DLD1 (cell line): ENCODE results near the gene TGFBRAP1.
"Not testable (repeated sequence)": the region's sequence is repeated elsewhere in the genome, so short reads cannot be mapped to it uniquely, and the experiment has no call there.

Experiments used
- in situ Hi-C: cut with HindIII; loops from 2 replicates; pipeline ENCODE4 v1.10.0; 2017; ENCODE audit warnings: low sequenced_read_pairs

Gene TGFBRAP1

GRCh38 chr2:105361102-105361889 is 31.8 kb upstream of the TGFBRAP1 start:
- in situ Hi-C loops = no loop called here

- in situ Hi-C loops = no loop called here
Measured at GRCh38 chr2:105358593-105358992, 29.1 kb upstream of the TGFBRAP1 start.

GRCh38 chr2:105357122-105357521 is 27.6 kb upstream of the TGFBRAP1 start:
- in situ Hi-C loops = no loop called here

DNA sequence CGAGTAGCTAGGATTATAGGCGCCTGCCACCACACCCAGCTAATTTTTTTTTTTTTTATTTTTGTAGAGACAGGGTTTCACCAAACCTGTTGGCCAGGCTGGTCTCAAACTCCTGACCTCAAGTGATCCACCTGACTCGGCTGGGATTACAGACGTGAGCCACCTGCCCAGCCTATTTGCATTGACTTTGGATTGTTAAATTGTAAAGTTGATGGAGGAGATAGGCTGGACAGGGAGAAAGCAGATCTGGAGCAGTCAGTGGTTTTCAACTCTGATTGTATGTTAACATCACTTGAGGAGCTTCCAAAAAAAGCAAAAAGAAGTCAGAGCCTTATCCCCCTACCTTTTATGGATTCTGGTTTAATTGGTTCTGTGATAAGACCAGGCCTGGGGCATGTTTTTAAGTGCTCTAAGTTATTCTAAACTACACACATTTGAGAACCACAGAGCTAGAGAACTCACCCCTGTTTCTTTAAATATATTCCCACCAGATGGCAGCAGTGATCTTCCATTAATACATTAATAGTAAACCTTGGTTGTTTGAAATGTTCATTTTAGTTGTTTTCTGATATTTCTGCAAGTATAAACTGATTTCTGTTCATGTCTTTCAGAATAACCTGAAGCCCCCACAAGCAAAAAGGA is 15.3 kb upstream of the TGFBRAP1 start:
- in situ Hi-C loops = loop anchor here (5.0 kb wide), 1 partner anchor 32 kb away; no protein-coding TSS in a partner anchor

DNA sequence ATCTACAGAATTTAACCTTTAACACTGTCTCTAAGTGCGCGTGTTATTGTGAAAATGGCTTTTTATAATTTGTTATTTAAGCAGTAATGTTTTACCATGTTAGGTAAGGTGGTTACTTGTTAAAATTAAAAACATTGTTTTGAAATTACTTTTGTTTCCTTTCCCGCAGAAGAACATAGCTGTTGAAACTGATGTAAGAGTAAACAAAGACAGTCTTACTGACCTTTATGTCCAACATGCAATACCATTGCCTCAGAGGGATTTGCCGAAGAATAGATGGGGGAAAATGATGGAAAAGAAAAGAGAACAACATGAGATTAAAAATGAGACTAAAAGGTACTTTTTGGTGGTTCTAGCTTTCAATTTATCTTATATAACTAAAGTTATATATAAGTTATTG is 9.9 kb upstream of the TGFBRAP1 start:
- in situ Hi-C loops = no loop called here

GRCh38 chr2:105338020-105338385 is 8.5 kb upstream of the TGFBRAP1 start:
- in situ Hi-C loops = no loop called here

- in situ Hi-C loops = no loop called here
Measured at GRCh38 chr2:105337122-105338019, 7.8 kb upstream of the TGFBRAP1 start, which contains the start of gene C2orf49. C2orf49 (plus strand) TSS chr2:105337540; CDS start chr2:105337588, 48 bp downstream.

DNA sequence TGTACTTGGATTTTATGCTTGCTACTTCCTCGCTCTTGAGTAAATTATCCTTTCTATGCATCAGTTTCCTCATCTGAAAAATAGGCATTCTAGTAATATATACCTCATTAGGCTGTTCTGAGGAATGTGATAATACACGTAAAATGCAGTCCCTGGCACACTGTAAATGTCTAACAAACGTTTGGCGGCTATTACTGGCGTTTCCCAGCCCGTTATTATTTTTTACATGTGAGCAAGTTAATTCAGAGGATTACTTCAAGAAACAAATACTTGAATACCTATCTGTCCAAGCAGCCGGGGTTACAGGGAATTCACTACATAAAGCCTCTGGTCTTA is 7.2 kb upstream of the TGFBRAP1 start:
- in situ Hi-C loops = no loop called here

DNA sequence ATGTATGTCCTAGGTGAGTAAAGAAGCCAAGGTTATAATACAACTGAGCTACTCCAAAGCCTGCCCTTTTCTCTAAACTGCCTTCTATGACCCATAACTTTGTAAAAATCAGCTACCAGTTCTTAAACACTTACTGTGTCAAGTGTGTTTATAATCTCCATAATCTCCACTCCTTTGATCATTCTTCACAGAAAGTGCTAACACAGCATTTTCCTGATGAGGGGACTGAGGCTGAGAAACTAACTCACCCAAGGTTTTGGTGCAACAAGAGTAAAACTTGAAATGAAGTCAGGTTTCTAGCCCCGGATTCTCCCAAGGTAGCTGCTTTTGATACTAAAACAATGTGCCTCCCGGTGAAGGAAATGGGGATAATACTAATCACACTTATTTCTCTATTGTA is 5.9 kb upstream of the TGFBRAP1 start:
- in situ Hi-C loops = no loop called here

GRCh38 chr2:105334211-105334610 is 4.7 kb upstream of the TGFBRAP1 start:
- in situ Hi-C loops = no loop called here

- in situ Hi-C loops = no loop called here
Measured at GRCh38 chr2:105330681-105331375, 1.3 kb upstream of the TGFBRAP1 start.

DNA sequence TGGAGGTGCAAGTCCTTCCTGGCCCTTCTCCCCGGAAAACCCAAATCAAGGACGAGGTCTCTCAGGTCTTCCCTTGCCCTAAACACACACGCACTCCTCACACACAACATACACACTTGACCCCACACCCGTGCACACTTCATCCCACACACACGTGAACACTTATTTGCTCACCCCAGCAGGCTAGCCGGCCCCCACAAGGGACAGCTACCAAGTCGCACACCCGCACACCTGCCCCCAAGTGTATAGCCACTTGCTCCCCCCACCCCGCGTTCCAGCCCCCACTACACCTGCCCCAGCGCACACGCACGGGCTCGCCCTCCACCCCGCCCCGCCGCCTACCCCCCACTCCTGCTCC is 359 bp downstream of the TGFBRAP1 start:
- in situ Hi-C loops = no loop called here

- in situ Hi-C loops = no loop called here
Measured at GRCh38 chr2:105328281-105329196, 996 bp downstream of the TGFBRAP1 start.

- in situ Hi-C loops = no loop called here
Measured at GRCh38 chr2:105327690-105328089, 1.8 kb downstream of the TGFBRAP1 start.

- in situ Hi-C loops = not testable (repeated sequence)
Measured at GRCh38 chr2:105327271-105327670, 2.3 kb downstream of the TGFBRAP1 start.

- in situ Hi-C loops = no loop called here
Measured at GRCh38 chr2:105325389-105325963, 4.1 kb downstream of the TGFBRAP1 start.

DNA sequence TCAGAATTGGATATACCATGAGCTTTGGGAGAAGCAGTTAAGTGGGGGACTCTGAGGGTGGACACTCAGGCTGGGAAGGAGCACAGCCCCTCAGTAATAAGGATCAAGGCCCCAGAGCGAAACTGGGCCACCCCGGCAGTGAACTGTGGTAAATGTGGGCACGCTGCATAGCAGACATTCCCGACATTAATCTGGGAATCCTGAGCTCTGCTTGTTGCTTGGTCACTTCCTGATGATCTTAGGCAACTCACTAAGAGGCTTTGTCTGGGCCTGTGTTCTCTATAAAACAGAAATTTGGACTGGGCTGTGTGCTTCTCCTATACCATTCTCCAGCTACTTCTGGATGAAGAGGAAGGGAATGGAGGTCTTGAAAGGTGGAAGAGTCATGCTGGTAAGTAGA is 4.8 kb downstream of the TGFBRAP1 start:
- in situ Hi-C loops = no loop called here

- in situ Hi-C loops = no loop called here
Measured at GRCh38 chr2:105324101-105324500, 5.4 kb downstream of the TGFBRAP1 start.

DNA sequence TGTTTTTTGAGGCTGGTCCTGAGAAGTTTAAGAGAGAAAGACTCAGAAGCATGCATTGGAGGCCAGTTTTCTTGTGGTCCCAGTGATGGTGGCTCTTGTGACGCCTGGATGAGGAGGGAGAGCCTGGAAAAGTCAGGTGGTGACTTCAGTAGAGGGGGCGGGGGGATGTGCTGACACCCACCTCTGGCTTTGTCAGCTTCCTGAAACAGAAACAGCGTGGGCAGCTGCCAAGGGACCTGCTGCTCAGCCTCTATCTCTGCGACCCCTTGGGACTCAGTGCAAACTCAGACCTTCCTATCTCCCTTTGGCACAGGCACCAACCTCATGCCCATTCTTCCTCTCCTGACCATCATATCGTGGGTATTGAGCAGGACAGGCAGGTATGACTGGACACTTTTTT is 6.4 kb downstream of the TGFBRAP1 start:
- in situ Hi-C loops = no loop called here
